ENCODE measurements around the gene RTL1.

- TF ChIP-seq POLR2A (IDR thresholded peaks at IDR 0.05) (no peak), CTCF (IDR thresholded peaks at IDR 0.05) (no peak)
Measured at GRCh38 chr14:100874051-100874410, 29.5 kb downstream of the RTL1 start.

All from heart left ventricle (tissue), 13 donors.